Measurements from ENCODE around the gene CELA2B. TPM values are rescaled to one million over a fixed set of nuclear protein-coding genes. Genes with fewer than 3 reads are reported as not detected.

Gene CELA2B
- total RNA-seq, 1 experiment from 2014 or later: not detected

- Histone ChIP-seq H3K9me2 (ENCODE audit: insufficient read depth) (no peaks in the 10 kb centered on the region), H3K4me1 (replicated peaks; ENCODE audit: insufficient read depth) (0 out of 2 replicates have a peak, but pooled peaks cover under 1% of the 10 kb centered on the region), H3F3A (ENCODE audit: insufficient read depth, low read depth) (peaks cover 2% of the 10 kb centered on the region; the same call in 1 of the 2 replicates), H2AFZ (no peak overlapping the region), H3K27me3 (ENCODE audit: insufficient read depth, low read depth) (no peaks in the 10 kb centered on the region), H3K27ac (no peak overlapping the region), H3K79me2 (ENCODE audit: low read depth) (no peaks in the 10 kb centered on the region), H4K20me1 (ENCODE audit: insufficient read depth) (no peaks in the 10 kb centered on the region), H3K4me2 (no peak overlapping the region), H3K4me3 (no peak overlapping the region), H3K9me3 (ENCODE audit: insufficient read depth, low read depth) (no peaks in the 10 kb centered on the region), H3K36me3 (ENCODE audit: low read depth) (no peaks in the 10 kb centered on the region)
- ChIA-PET CTCF (interaction anchor here (0.6 kb wide), 1 partner anchor 70 kb away, joined by 4 read pairs; no protein-coding TSS in a partner anchor), POLR2A (ENCODE audit: unreplicated experiment) (interaction anchor here (0.7 kb wide), 1 partner anchor 243 kb away, joined by 3 read pairs; no protein-coding TSS in a partner anchor)
- intact Hi-C loops (cut with micrococcal nuclease; ENCODE audit: unreplicated experiment): no loop called here
- no TSS peak for BruUV-seq (replicated peaks)
- no peak for TF ChIP-seq CTCF (conservative IDR thresholded peaks at IDR 0.05)
- TF ChIP-seq EZH2 (IDR thresholded peaks at IDR 0.05; ENCODE audit: low read depth): no peak
- no peak for DNase-seq
Observed at GRCh38 chr1:15448877-15449462, 26.9 kb upstream of the CELA2B start.

- Histone ChIP-seq H3K9me3 (ENCODE audit: insufficient read depth, low read depth) (no peaks in the 10 kb centered on the region), H3K9me2 (ENCODE audit: insufficient read depth) (no peaks in the 10 kb centered on the region), H3F3A (ENCODE audit: insufficient read depth, low read depth) (peaks cover 6% of the 10 kb centered on the region; the same call in 1 of the 2 replicates), H2AFZ (no peak overlapping the region), H3K79me2 (ENCODE audit: low read depth) (no peaks in the 10 kb centered on the region), H3K27me3 (ENCODE audit: insufficient read depth, low read depth) (no peaks in the 10 kb centered on the region), H3K4me1 (replicated peaks; ENCODE audit: insufficient read depth) (0 out of 2 replicates have a peak, but pooled peaks cover 4% of the 10 kb centered on the region), H3K4me3 (no peak overlapping the region), H3K27ac (no peak overlapping the region), H3K36me3 (ENCODE audit: low read depth) (no peaks in the 10 kb centered on the region), H3K4me2 (no peak overlapping the region), H4K20me1 (ENCODE audit: insufficient read depth) (no peaks in the 10 kb centered on the region)
- intact Hi-C loops (cut with micrococcal nuclease; ENCODE audit: unreplicated experiment): no loop called here
- POLR2A ChIA-PET (ENCODE audit: unreplicated experiment): interaction anchor here (0.7 kb wide), 1 partner anchor 244 kb away, joined by 3 read pairs; no protein-coding TSS in a partner anchor
- CTCF ChIA-PET: no interaction called here
- TF ChIP-seq EZH2 (IDR thresholded peaks at IDR 0.05; ENCODE audit: low read depth): no peak
- no peak for TF ChIP-seq CTCF (conservative IDR thresholded peaks at IDR 0.05)
- BruUV-seq (replicated peaks): no TSS peak
- no peak for DNase-seq
Observed at GRCh38 chr1:15449567-15449966, 26.3 kb upstream of the CELA2B start.

- CTCF ChIA-PET: no interaction called here
- Histone ChIP-seq H3K4me2 (no peak overlapping the region), H4K20me1 (ENCODE audit: insufficient read depth) (no peaks in the 10 kb centered on the region), H3K9me2 (ENCODE audit: insufficient read depth) (no peaks in the 10 kb centered on the region), H3K79me2 (ENCODE audit: low read depth) (no peaks in the 10 kb centered on the region), H3K27ac (no peak overlapping the region), H3K9me3 (ENCODE audit: insufficient read depth, low read depth) (no peaks in the 10 kb centered on the region), H2AFZ (no peak overlapping the region), H3K27me3 (ENCODE audit: insufficient read depth, low read depth) (no peaks in the 10 kb centered on the region), H3F3A (ENCODE audit: insufficient read depth, low read depth) (peaks cover 6% of the 10 kb centered on the region; the same call in 1 of the 2 replicates), H3K4me1 (replicated peaks; ENCODE audit: insufficient read depth) (0 out of 2 replicates have a peak, but pooled peaks cover 4% of the 10 kb centered on the region), H3K4me3 (no peak overlapping the region), H3K36me3 (ENCODE audit: low read depth) (no peaks in the 10 kb centered on the region)
- intact Hi-C loops (cut with micrococcal nuclease; ENCODE audit: unreplicated experiment): no loop called here
- POLR2A ChIA-PET (ENCODE audit: unreplicated experiment): no interaction called here
- BruUV-seq (replicated peaks): no TSS peak
- TF ChIP-seq EZH2 (IDR thresholded peaks at IDR 0.05; ENCODE audit: low read depth) (no peak), CTCF (conservative IDR thresholded peaks at IDR 0.05) (no peak)
- DNase-seq: no peak
Observed at GRCh38 chr1:15451014-15451722, 24.7 kb upstream of the CELA2B start.

Data from PC-9 (cell line).